Stimulated activated naive CD4-positive, alpha-beta T cell treated with Interleukin-2 at 50 U/mL for 16 hours (primary cell): ENCODE data around the gene NCKIPSD.
A peak's percentile ranks its signal among the peaks of the same experiment; 100 is the strongest.
"Not testable (repeated sequence)": the region's sequence is repeated elsewhere in the genome, so short reads cannot be mapped to it uniquely, and the experiment has no call there.

Experiments used
- DNase-seq: peaks from one replicate; lab custom pipeline; 2025; lab: John Stamatoyannopoulos, UW

NCKIPSD gene

GRCh38 chr3:48685603-48686511 lies at the start of gene NCKIPSD:
TSS of gene NCKIPSD (minus strand) at chr3:48685915. CDS start at chr3:48685807, 108 bp downstream.
- DNase-seq, result peak; percentile 78

GRCh38 chr3:48735075-48735767 lies 49.5 kb upstream of the NCKIPSD start:
- not testable (repeated sequence) for DNase-seq

GRCh38 chr3:48734541-48734940 lies 48.8 kb upstream of the NCKIPSD start:
- not testable (repeated sequence) for DNase-seq

- not testable (repeated sequence) for DNase-seq
Measured at GRCh38 chr3:48733752-48734518, 48.2 kb upstream of the NCKIPSD start.

GRCh38 chr3:48727511-48727910 lies 41.8 kb upstream of the NCKIPSD start:
- no peak for DNase-seq

- DNase-seq, result not testable (repeated sequence)
Measured at GRCh38 chr3:48725185-48725855, 39.6 kb upstream of the NCKIPSD start.

- no peak for DNase-seq
Measured at GRCh38 chr3:48723725-48724124, 38.0 kb upstream of the NCKIPSD start.

- DNase-seq, result not testable (repeated sequence)
Measured at GRCh38 chr3:48723293-48723692, 37.6 kb upstream of the NCKIPSD start.

- peak; percentile 99 for DNase-seq
Measured at GRCh38 chr3:48716982-48717746, 31.4 kb upstream of the NCKIPSD start, which contains the start of gene IP6K2. TSS of gene IP6K2 (minus strand) at chr3:48717221. CDS start at chr3:48695291, 21,930 bp downstream.

- no peak for DNase-seq
Measured at GRCh38 chr3:48716508-48716981, 30.8 kb upstream of the NCKIPSD start.

GRCh38 chr3:48715174-48715800 lies 29.6 kb upstream of the NCKIPSD start:
- no peak for DNase-seq

GRCh38 chr3:48711727-48712126 lies 26.0 kb upstream of the NCKIPSD start:
- DNase-seq, result no peak

GRCh38 chr3:48709051-48709461 lies 23.3 kb upstream of the NCKIPSD start:
- no peak for DNase-seq

GRCh38 chr3:48708481-48708889 lies 22.8 kb upstream of the NCKIPSD start:
- no peak for DNase-seq

GRCh38 chr3:48707157-48707556 lies 21.4 kb upstream of the NCKIPSD start:
- no peak for DNase-seq

- no peak for DNase-seq
Measured at GRCh38 chr3:48702320-48702920, 16.7 kb upstream of the NCKIPSD start.

GRCh38 chr3:48700731-48701405 lies 15.2 kb upstream of the NCKIPSD start:
- no peak for DNase-seq

- DNase-seq, result no peak
Measured at GRCh38 chr3:48698891-48699290, 13.2 kb upstream of the NCKIPSD start.

- no peak for DNase-seq
Measured at GRCh38 chr3:48697952-48698351, 12.2 kb upstream of the NCKIPSD start.
